ENCODE measurements around the gene SERINC1. TPM values are rescaled to one million over a fixed set of nuclear protein-coding genes. Genes with fewer than 3 reads are reported as not detected.

SERINC1 gene
- total and polyA plus RNA-seq, 2 of the 4 experiments (the other 2 are of a cell fraction), result 79.8 to 123 TPM

- H2AK5ac ChIP-seq (ENCODE audit: low read depth, low read length), result no peak overlapping the region
- POLR2A ChIA-PET (ENCODE audit: unreplicated experiment), result no interaction called here
- no TSS peak for BruUV-seq (replicated peaks)
- CTCF ChIA-PET, result interaction anchor here (1.3 kb wide), 2 partner anchors 8 to 21 kb away, joined by 4 read pairs; no protein-coding TSS in a partner anchor
- H3K27ac ChIP-seq (ENCODE audit: insufficient read depth, low read length), result no peak overlapping the region
- H3K4ac ChIP-seq (ENCODE audit: low read depth, low read length), result no peak overlapping the region
- no peak overlapping the region for H2BK20ac ChIP-seq (ENCODE audit: low read depth, low read length)
- H3K23ac ChIP-seq (ENCODE audit: low read depth, low read length), result no peak overlapping the region
- no peak overlapping the region for H2AFZ ChIP-seq (replicated peaks; ENCODE audit: low read length, poor library complexity)
- H2BK120ac ChIP-seq (ENCODE audit: low read depth, low read length), result no peak overlapping the region
- 80% methylated on average over 1 of the region's 4 CpGs; no CpG with 5 or more reads in 1 of the 2 experiments for WGBS, 2 experiments (ENCODE audit: extremely low coverage in 2 of 2, insufficient read length in 1 of 2)
- H4K5ac ChIP-seq (ENCODE audit: low read depth, low read length), result no peak overlapping the region
- no peak overlapping the region for H3K56ac ChIP-seq (ENCODE audit: extremely low read depth, insufficient read depth, low read length)
- no peaks in the 10 kb centered on the region for H4K20me1 ChIP-seq (ENCODE audit: insufficient read depth, low read length)
- H4K91ac ChIP-seq (ENCODE audit: insufficient read depth, low read depth, low read length), result no peak overlapping the region
- H3K14ac ChIP-seq (replicated peaks; ENCODE audit: low read depth, low read length), result no peak overlapping the region
- no peaks in the 10 kb centered on the region for H3K9me1 ChIP-seq (ENCODE audit: insufficient read depth, low read length)
- no peak overlapping the region for H2AK9ac ChIP-seq (replicated peaks; ENCODE audit: low read depth, low read length, poor library complexity)
- H3K79me1 ChIP-seq (ENCODE audit: low read depth in 1 of 2, low read length in 2 of 2), result peaks cover 3 to 6% of the 10 kb centered on the region in 2 experiments; a peak in 3 of 4 replicates
- H3K4me2 ChIP-seq (ENCODE audit: low read depth, low read length), result no peak overlapping the region
- DNase-seq, result no peak
- intact Hi-C loops (cut with micrococcal nuclease) (no loop called here), in situ Hi-C loops (cut with MboI; ENCODE audit: low sequenced_read_pairs) (no loop called here), dilution Hi-C loops (cut with HindIII; ENCODE audit: low sequenced_read_pairs, unreplicated experiment) (no loop called here)
- no peak for ATAC-seq (ENCODE audit: low read depth)
- H2BK5ac ChIP-seq (ENCODE audit: low read depth, low read length, poor library complexity, severe bottlenecking), result no peak overlapping the region
- H3K27me3 ChIP-seq (ENCODE audit: control insufficient read depth, insufficient read depth, low read length), result no peaks in the 10 kb centered on the region
- no peak overlapping the region for H3K9ac ChIP-seq (ENCODE audit: low read depth, low read length)
- peaks cover 6% of the 10 kb centered on the region; the same call in 1 of the 2 replicates for H3K36me3 ChIP-seq (ENCODE audit: control insufficient read depth, insufficient read depth, low read length)
- H3K18ac ChIP-seq (ENCODE audit: low read depth, low read length), result no peak overlapping the region
- TF ChIP-seq MXI1 (IDR thresholded peaks at IDR 0.05; ENCODE audit: borderline replicate concordance, low read depth, low read length) (no peak), MAZ (IDR thresholded peaks at IDR 0.05; ENCODE audit: borderline replicate concordance, low read depth, low read length) (no peak), USF2 (IDR thresholded peaks at IDR 0.05; ENCODE audit: low read depth, low read length) (no peak), SMC3 (IDR thresholded peaks at IDR 0.05; ENCODE audit: low read depth, low read length) (no peak), RFX5 (IDR thresholded peaks at IDR 0.05; ENCODE audit: low read depth, low read length) (no peak), FOS (IDR thresholded peaks at IDR 0.05; ENCODE audit: low read depth, low read length) (no peak), BHLHE40 (IDR thresholded peaks at IDR 0.05; ENCODE audit: low read depth, low read length) (no peak), NFE2L2 (IDR thresholded peaks at IDR 0.05; ENCODE audit: low read depth, low read length) (no peak)
- H4K8ac ChIP-seq (ENCODE audit: low read depth in 2 of 2, low read length in 2 of 2), result no peak overlapping the region
- H3K4me1 ChIP-seq (ENCODE audit: control insufficient read depth, insufficient read depth, low read length), result 0 out of 2 replicates have a peak, but pooled peaks cover 2% of the 10 kb centered on the region
- no peaks in the 10 kb centered on the region for H3K9me3 ChIP-seq (ENCODE audit: control insufficient read depth, insufficient read depth, low read length)
- no peak overlapping the region for H3K4me3 ChIP-seq (ENCODE audit: insufficient read depth, low read depth, low read length)
- H2BK15ac ChIP-seq (ENCODE audit: low read depth, low read length), result no peak overlapping the region
Measured at GRCh38 chr6:122431780-122432179, 39.8 kb downstream of the SERINC1 start.
